HepG2 (cell line): Measurements from ENCODE around the gene THRA. TPM values are rescaled to one million over a fixed set of nuclear protein-coding genes. Genes with fewer than 3 reads are reported as not detected.

Experiments used
- AGO1 ChIP-seq: fragments of 200-400 bp; formaldehyde crosslinking; IDR thresholded peaks from 2 replicates; pipeline ENCODE4 v1.6.1; 2017; ENCODE audit warnings: mild to moderate bottlenecking, low read depth, low read length, moderate library complexity; ENCODE audit not compliant: poor library complexity, severe bottlenecking
- HCFC1 ChIP-seq: fragments of 150-350 bp; IDR thresholded peaks from 2 replicates; pipeline ENCODE4 v1.6.1; 2014; ENCODE audit warnings: low read depth, low read length
- KDM5B ChIP-seq: sonication (generic); formaldehyde crosslinking; IDR thresholded peaks from 2 replicates; pipeline ENCODE4 v1.4.0; 2020; ENCODE audit warnings: missing genetic modification reagents, mild to moderate bottlenecking, borderline replicate concordance
- NFATC3 ChIP-seq: sonication (generic); formaldehyde crosslinking; IDR thresholded peaks from 2 replicates; pipeline ENCODE4 v1.5.1; 2020; ENCODE audit warnings: mild to moderate bottlenecking, missing genetic modification reagents
- RFX5 ChIP-seq: IDR thresholded peaks from 2 replicates; pipeline ENCODE4 v1.6.1; 2011; ENCODE audit warnings: low read depth, low read length, improper control_type of control experiment
- TBX2 ChIP-seq: sonication (generic); formaldehyde crosslinking; IDR thresholded peaks from 2 replicates; pipeline ENCODE4 v1.5.0; 2020; ENCODE audit warnings: missing genetic modification reagents, mild to moderate bottlenecking, borderline replicate concordance
- ZKSCAN8 ChIP-seq: IDR thresholded peaks from 2 replicates; pipeline ENCODE4 v1.6.1; 2016; ENCODE audit warnings: borderline replicate concordance, missing genetic modification reagents, missing compliant biosample characterization
- ZNF652 ChIP-seq: IDR thresholded peaks from 2 replicates; pipeline ENCODE4 v1.6.1; 2016; ENCODE audit warnings: low read depth, borderline replicate concordance
- polyA plus RNA-seq, 8 experiments: library from polyadenylated mRNA; depleted of rRNA in 3 of 8; stranded (reverse) in 7 of 8; unstranded in 1 of 8; fragments of >200 nt; fragmentation: Illumina TruSeq in 4 of 8; extraction: Trizol in 4 of 8; gene quantifications; 2 replicates each; pipeline versions ENCODE4 v1.2.1 to v1.2.3, GENCODE V29; 2011 to 2016; ENCODE audit warnings: low read depth in 4 of 8, missing spikeins in 1 of 8, mixed read lengths in 1 of 8; ENCODE audit not compliant: insufficient read depth in 1 of 8
- total RNA-seq, 5 experiments: library from RNA; depleted of rRNA; stranded (reverse); fragments of >200 nt; fragmentation: Illumina TruSeq; extraction: Trizol; gene quantifications; 2 replicates each; pipeline ENCODE4 v1.2.3, GENCODE V29; 2016; ENCODE audit warnings: low read depth in 1 of 5
- TF ChIP-seq, protein P1 (sequence below): sonication (generic); formaldehyde crosslinking; IDR thresholded peaks from 2 replicates; pipeline ENCODE4 v1.4.0; 2020; ENCODE audit warnings: missing genetic modification reagents
- TF ChIP-seq, protein P2 (sequence below): sonication (generic); formaldehyde crosslinking; IDR thresholded peaks from 2 replicates; pipeline ENCODE4 v1.5.1; 2020; ENCODE audit warnings: missing genetic modification reagents, mild to moderate bottlenecking, borderline replicate concordance
- TF ChIP-seq, protein P3 (sequence below): sonication (generic); formaldehyde crosslinking; IDR thresholded peaks from 2 replicates; pipeline ENCODE4 v1.8.0; 2022; ENCODE audit warnings: mild to moderate bottlenecking, missing genetic modification reagents, moderate library complexity
- TF ChIP-seq, protein P4 (sequence below): IDR thresholded peaks from 2 replicates; pipeline ENCODE4 v1.6.1; 2016; ENCODE audit warnings: missing biosample characterization, missing genetic modification reagents, low read depth
- TF ChIP-seq, protein P5 (sequence below): sonication (generic); formaldehyde crosslinking; IDR thresholded peaks from 2 replicates; pipeline ENCODE4 v1.4.0; 2020; ENCODE audit warnings: low read depth, mild to moderate bottlenecking, missing genetic modification reagents

Gene THRA
- total and polyA plus RNA-seq, 2 of the 13 experiments (the other 11 are each of a cell fraction or from before 2014, with no cell fraction given), result 8.0 to 9.9 TPM

DNA sequence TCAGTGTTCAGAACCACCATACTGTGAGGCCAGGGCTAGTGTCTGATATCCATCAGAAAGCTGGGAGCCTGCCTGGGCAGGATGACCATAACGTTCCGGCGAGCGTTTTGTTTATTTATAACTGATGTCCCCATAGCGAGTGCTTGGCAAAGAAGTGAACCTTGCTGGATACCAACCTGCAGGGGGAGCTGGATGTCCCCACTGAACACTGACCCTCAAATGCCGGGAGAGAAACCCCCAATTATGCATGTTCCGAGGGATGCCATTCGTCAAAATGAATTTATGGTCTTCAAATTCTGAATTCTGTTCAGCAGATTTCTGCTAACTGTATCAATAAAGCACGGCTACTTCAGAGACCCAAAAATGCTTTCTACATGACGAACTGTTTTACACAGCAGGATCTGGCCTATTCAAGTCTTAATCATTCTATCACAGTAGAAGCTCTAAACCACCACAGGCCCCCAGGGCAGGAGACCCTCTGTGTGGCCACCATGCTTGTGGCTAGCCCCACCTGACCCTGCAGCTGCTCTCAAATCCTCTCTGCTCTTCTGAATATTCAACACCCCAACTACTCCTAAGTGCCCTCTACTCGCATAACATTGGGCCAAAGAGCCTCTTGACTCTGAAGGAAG, 23.8 kb upstream of the THRA start (continued):
- TF ChIP-seq, protein P1, sequence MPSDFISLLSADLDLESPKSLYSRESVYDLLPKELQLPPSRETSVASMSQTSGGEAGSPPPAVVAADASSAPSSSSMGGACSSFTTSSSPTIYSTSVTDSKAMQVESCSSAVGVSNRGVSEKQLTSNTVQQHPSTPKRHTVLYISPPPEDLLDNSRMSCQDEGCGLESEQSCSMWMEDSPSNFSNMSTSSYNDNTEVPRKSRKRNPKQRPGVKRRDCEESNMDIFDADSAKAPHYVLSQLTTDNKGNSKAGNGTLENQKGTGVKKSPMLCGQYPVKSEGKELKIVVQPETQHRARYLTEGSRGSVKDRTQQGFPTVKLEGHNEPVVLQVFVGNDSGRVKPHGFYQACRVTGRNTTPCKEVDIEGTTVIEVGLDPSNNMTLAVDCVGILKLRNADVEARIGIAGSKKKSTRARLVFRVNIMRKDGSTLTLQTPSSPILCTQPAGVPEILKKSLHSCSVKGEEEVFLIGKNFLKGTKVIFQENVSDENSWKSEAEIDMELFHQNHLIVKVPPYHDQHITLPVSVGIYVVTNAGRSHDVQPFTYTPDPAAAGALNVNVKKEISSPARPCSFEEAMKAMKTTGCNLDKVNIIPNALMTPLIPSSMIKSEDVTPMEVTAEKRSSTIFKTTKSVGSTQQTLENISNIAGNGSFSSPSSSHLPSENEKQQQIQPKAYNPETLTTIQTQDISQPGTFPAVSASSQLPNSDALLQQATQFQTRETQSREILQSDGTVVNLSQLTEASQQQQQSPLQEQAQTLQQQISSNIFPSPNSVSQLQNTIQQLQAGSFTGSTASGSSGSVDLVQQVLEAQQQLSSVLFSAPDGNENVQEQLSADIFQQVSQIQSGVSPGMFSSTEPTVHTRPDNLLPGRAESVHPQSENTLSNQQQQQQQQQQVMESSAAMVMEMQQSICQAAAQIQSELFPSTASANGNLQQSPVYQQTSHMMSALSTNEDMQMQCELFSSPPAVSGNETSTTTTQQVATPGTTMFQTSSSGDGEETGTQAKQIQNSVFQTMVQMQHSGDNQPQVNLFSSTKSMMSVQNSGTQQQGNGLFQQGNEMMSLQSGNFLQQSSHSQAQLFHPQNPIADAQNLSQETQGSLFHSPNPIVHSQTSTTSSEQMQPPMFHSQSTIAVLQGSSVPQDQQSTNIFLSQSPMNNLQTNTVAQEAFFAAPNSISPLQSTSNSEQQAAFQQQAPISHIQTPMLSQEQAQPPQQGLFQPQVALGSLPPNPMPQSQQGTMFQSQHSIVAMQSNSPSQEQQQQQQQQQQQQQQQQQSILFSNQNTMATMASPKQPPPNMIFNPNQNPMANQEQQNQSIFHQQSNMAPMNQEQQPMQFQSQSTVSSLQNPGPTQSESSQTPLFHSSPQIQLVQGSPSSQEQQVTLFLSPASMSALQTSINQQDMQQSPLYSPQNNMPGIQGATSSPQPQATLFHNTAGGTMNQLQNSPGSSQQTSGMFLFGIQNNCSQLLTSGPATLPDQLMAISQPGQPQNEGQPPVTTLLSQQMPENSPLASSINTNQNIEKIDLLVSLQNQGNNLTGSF (CRISPR knock-in tag), result no peak
- TF ChIP-seq, protein P2, sequence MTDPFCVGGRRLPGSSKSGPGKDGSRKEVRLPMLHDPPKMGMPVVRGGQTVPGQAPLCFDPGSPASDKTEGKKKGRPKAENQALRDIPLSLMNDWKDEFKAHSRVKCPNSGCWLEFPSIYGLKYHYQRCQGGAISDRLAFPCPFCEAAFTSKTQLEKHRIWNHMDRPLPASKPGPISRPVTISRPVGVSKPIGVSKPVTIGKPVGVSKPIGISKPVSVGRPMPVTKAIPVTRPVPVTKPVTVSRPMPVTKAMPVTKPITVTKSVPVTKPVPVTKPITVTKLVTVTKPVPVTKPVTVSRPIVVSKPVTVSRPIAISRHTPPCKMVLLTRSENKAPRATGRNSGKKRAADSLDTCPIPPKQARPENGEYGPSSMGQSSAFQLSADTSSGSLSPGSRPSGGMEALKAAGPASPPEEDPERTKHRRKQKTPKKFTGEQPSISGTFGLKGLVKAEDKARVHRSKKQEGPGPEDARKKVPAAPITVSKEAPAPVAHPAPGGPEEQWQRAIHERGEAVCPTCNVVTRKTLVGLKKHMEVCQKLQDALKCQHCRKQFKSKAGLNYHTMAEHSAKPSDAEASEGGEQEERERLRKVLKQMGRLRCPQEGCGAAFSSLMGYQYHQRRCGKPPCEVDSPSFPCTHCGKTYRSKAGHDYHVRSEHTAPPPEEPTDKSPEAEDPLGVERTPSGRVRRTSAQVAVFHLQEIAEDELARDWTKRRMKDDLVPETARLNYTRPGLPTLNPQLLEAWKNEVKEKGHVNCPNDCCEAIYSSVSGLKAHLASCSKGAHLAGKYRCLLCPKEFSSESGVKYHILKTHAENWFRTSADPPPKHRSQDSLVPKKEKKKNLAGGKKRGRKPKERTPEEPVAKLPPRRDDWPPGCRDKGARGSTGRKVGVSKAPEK (CRISPR knock-in tag), result no peak
- TF ChIP-seq ZNF652 (CRISPR knock-in tag) (0 out of 2 replicates have a peak, but pooled peaks have one; percentile 17), NFATC3 (CRISPR knock-in tag) (no peak), AGO1 (no peak), HCFC1 (no peak), TBX2 (no peak), ZKSCAN8 (CRISPR knock-in tag) (no peak), KDM5B (CRISPR knock-in tag) (no peak), RFX5 (no peak)
- TF ChIP-seq, protein P3, sequence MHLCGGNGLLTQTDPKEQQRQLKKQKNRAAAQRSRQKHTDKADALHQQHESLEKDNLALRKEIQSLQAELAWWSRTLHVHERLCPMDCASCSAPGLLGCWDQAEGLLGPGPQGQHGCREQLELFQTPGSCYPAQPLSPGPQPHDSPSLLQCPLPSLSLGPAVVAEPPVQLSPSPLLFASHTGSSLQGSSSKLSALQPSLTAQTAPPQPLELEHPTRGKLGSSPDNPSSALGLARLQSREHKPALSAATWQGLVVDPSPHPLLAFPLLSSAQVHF (CRISPR knock-in tag), result no peak
- TF ChIP-seq, protein P4, sequence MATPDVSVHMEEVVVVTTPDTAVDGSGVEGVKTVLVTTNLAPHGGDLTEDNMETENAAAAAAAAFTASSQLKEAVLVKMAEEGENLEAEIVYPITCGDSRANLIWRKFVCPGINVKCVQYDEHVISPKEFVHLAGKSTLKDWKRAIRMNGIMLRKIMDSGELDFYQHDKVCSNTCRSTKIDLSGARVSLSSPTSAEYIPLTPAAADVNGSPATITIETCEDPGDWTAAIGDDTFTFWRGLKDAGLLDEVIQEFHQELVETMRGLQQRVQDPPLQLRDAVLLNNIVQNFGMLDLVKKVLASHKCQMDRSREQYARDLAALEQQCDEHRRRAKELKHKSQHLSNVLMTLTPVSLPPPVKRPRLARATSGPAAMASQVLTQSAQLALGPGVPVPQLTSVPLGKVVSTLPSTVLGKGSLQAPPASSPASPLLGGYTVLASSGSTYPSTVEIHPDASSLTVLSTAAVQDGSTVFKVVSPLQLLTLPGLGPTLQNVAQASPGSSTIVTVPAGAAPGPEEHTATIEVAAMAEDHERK (CRISPR knock-in tag), result no peak
- TF ChIP-seq, protein P5, sequence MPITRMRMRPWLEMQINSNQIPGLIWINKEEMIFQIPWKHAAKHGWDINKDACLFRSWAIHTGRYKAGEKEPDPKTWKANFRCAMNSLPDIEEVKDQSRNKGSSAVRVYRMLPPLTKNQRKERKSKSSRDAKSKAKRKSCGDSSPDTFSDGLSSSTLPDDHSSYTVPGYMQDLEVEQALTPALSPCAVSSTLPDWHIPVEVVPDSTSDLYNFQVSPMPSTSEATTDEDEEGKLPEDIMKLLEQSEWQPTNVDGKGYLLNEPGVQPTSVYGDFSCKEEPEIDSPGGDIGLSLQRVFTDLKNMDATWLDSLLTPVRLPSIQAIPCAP (CRISPR knock-in tag), result no peak
